Ecto neural progenitor cell (in vitro differentiated cells): ENCODE results near the gene SLC17A2.

Source experiments
- DNase-seq: peaks from one replicate; pipeline ENCODE4 v3.0.0-alpha.2; 2018; ENCODE audit warnings: low spot score

The SLC17A2 gene

DNA sequence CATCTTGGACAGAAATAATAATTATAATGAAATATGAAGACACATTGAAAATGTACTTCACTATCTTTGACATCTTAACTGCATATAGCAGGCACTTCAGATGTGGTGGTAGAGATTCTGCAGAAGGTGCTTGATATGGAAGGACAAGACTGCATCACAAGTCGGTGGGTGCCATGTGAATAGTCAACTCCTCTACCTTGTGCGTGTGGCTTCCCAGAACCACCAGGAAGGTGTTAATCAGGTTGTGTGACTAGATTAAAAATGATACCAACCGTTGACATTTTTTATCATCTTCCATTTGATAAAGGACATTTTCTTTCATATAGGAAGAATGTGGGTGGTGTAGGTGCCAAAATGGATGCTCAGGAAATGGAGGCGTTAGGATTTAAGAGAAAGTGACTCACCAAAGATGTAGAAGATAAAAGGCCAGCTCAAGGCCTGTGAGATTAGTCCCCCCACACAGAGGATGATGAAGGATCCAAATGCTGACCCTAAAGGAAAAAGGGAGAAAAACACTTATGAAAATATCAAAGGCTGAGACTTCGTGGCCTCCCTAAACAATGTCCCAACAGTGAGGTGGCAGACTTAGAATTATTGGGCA, 12.3 kb downstream of the SLC17A2 start:
- no peak for DNase-seq

DNA sequence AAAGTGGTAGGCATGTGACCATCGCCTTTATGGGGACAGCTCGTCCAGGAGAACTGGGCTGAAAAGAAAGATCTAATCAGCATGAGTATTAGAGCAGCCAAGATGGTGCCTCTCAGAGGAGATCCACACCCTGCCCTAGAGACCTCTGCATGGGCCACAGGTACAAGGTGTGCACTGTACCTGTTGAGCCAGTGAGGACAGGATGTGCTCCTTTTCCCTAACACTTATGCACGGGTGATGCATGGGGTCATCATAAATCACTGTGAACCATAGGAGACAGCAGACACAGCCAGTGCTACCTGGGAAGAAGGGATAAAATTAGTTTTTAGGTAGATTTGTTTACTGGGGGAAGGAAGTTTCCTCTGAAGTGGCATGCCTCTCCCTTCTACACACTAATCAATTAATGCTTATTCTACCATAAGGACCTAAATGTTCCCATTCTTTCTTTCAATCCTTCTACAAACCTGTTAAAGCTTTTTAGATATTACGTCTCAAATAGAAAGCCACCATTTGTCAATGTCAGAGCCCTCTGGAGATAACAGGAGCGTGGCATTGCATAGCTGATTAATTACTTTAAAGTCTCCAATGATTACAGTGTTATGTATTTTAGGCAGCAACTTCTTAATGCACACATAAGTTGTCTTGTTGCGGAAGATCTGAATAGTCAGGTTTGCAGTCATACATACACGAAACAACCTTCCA, 13.6 kb downstream of the SLC17A2 start:
- no peak for DNase-seq

DNA sequence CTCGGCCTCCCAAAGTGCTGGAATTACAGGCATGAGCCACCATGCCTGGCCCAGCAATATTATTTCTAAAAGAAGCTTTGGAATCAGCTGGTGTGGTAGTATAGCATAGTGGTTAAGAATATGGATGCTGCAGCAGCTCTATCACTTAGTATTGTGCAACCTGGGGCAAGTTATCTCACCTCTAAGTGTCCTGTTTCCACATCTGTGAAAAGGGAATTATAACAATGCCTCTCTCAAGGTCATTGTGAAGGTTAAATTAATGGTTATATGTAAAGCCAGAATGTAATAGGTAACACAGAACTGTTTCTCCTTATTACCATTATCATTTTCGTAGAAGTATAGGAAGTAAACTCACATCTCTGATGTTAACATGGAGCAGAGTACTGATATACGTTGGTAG, 14.2 kb downstream of the SLC17A2 start:
- DNase-seq: no peak

DNA sequence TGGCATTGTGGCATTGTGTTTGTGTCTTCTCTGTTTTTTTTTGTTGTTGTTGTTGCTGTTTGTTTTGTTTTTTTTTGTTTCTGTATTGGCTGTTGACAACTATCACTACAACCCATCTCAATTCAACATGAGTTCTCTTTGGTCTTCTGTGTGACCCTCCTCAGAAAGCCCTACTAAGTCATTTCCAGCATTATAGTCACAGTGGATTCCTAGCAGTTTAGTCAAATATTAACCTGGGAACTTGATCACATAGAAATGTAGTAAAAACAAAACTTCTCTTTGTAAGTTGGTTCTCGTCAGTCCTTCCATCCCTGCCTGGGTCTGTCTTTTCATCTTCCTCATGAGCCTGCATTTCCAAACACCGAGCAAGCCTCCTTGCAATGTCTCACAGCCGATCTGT, 16.8 kb downstream of the SLC17A2 start:
- DNase-seq: no peak

DNA sequence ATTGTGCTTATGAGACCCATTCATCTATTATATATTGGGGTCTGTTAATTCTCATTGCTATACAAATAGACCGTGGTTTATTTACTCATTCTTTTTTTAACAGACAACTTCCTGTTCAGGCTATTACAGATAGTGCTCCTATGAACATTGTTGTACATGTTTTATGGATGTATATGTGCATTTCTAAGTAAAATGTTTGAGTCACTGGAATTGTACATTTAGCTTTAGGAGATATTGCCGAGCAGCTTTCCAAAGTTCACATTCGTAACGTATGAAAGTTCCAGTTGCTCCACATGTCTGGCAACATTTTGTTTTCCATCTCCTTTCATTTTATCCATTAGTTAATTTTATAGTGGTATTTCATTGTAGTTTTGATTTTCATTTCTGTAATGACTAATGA, 19.1 kb downstream of the SLC17A2 start:
- no peak for DNase-seq

DNA sequence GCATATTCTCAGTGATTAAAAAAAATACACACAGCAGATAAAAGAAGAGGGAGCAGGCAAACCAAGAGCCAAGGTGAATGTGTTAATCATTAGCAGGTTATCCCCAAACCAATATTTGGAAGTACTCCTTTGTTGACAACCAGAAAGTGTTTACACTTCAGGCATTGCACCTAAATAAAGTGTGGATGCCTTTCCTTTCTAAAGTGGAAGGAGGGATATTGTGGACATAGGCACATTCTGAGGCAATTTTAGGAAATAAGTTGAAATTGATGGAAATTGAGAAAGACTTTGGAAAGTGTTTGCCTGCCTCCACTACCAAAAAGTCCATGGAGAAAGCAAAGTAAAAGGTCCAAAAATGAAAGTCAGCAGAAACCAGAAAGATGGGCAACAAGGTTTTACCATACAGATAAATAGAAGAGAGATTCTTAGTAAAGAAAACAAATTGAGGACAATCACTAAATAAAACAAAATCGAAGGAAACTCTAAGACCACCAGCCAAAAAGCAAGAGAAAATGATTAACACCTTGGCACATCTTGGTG, 22.9 kb downstream of the SLC17A2 start:
- DNase-seq: no peak

DNA sequence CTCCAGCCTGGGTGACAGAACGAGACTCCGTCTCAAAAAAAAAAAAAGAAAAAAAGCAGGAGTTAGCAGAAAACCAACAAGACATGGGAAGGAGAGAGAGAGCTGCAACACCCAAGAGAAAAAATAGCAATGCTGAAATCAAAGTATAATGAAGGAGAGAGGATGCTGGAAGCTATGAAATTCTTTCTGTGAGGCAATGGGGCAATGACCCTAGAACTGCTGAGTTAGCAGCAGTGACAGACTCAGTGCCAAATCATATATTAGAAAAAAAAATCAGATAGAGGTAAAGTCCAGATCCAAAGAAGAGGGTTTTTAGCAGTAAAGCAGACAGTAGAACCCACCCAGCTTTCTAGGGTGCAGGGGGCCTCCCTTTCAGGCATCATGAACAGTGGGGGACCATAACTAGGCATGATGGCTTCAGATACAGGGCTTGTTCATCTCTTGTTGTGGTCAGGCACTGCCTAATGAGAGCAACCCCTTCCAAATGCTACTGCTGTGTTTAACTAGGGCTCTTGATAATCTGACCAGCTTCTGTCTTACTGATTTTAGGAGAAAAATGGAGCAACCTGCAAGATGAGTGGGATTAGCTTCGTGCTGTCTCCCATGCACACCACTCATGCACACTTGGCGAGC, 26.9 kb downstream of the SLC17A2 start:
- DNase-seq: no peak

DNA sequence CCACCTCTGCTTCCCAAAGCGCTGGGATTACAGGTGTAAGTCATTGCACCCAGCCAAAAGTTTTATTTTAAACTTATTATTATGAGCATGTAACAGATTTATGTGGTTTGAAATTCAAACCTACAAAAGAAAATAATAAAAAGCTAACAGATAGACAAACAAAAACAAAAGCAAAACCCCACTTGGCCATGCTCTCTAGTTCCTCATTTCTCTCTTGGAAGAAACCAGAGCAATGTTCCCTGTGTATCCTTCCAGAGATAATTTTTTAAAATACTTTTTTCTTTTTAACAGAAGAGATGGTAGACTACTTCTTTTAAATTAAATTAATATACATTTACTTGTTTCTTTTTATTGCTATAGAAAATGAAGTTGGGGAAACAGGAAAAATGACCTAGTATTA, 28.4 kb downstream of the SLC17A2 start:
- no peak for DNase-seq

DNA sequence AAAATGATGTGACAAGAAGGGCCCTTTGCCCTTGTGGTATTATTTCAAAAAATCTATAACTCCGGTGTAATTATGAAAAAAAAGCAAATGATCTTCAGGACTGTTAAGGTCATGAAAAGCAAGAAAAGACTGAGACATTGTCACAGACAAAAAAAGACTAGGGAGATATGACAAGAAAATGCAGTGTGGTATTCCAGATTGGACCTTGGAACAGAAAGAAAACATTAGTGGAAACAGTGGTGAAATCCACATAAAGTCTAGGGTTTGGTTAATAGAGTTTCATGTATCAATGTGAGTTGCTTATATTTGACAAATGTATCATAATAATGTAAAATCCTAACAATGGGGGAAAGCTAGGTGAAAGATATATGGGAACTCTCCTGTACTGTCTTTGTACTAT, 29.6 kb downstream of the SLC17A2 start:
- DNase-seq: no peak

DNA sequence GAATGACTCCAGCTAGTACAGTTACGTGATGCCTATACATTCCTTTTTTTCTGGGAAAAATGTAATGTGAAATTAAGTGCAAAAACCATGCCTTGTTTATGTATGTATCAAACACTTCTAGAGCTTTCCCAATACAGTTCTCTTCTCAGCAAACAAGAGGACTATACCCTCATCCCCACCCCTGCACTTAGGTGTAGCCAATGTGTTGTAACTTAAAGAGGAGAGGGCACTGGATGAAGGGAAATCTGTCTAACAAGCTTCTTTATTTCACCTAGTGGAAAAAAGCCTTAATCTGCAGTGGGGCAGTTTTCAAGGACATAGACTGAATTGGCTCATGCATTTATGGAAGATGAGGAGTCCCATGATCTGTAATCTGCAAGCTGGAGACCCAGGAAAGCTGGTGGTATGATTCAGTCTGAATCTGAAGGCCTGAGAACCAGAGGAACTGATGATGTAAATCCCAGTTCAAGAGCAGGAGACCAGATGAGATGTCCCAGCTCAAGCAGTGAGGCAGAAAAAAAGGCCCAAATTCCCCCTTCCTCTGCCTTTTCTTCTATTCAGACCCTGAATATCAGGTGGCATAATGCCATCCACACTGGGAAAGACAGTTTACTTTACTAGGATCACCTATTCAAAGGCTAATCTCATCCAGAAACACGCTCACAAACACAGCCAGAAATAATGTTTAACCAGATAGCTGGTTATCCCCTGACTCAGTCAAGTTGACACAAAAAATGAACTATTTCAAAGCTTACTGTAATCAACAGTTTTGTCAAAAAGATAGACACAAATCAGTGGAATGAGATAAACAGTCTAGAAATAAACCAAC, 30.7 kb downstream of the SLC17A2 start:
- no peak for DNase-seq

DNA sequence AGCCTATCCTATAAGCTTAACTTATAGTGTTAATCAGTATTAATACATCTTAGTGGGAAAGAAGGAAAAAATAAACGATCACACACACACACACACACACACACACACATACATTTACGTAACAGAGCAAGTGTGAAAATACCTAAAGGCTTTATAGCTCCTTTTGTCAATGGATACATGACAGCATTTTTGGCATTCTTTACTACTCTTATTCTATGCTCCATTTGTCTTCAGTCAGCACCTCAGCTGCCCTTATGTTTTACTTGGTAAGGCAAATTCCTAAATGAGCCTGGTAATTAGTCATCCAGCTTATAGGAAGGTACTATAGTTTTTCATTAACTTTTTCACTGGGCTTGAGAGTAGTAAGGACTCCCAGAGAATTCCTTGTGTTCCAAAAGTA, 31.4 kb downstream of the SLC17A2 start:
- DNase-seq: no peak

DNA sequence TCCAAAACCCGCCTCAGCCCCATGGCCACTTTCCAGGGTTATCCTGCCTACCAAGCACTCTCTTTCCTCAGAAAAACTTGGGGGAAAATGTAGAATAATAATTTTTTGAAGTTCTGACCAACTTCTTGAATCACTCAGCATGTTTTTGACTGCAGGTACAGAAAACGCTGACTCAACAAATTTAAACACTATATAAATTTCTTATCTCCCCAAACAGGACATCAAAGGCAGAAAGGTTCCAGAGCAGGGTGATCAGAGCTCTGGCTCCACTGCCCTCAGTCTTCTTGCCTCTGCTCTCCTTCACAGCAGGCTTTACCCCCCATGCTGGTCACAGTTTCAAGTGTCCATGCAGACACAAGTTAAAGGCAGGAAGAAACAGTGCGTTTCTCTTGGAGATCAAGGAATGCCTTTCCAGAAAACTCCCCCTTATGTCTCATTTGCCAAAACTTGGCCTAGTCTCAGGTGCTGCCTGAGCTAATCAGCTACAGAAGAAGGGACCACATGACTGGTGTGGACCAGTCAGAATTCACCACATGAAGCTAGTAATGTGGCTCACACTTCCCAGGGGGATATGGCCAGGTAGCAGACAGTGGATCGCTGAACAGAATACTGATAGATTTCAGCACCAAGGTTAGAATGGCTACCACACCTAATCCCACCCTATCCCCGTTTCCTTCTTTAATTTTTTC, 32.1 kb downstream of the SLC17A2 start:
- DNase-seq: no peak

DNA sequence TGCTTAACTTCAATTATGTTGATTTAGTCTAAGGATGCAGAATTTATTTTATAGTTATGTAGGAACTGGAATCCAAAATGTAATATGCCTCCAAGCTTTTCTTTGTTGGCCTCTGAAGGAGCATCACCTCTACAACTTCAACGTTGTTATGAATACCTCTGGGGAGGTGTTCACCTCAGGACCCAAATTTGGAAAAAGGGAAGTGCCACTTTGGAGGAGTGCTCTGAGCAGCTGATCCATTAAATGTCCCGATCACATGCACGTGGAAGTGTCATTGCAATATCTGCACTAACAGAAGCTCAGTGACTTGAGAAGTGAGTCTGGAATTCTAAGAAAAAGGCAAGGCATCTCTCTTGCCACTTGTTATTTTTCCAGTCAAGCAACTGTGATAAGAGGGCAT, 34.2 kb downstream of the SLC17A2 start:
- DNase-seq: no peak

DNA sequence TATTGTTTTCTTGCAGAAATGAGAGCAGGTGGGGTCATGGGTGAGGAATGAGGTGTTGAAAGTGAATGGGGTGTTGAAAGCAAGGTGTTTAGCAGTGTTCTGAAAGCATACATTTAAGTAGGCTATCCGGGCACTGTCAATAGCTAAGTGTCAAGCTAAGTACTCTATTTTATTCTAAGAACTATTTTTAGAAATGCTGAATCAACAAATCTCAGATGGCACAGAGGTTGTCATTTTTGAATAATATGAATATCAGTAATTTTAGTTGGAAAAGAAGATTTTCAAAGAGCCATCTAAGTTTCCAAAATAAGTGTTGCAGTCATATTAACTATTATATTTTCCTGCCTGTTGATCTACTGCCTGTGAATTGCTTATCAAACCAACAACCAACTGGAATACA, 34.7 kb downstream of the SLC17A2 start:
- DNase-seq: no peak

DNA sequence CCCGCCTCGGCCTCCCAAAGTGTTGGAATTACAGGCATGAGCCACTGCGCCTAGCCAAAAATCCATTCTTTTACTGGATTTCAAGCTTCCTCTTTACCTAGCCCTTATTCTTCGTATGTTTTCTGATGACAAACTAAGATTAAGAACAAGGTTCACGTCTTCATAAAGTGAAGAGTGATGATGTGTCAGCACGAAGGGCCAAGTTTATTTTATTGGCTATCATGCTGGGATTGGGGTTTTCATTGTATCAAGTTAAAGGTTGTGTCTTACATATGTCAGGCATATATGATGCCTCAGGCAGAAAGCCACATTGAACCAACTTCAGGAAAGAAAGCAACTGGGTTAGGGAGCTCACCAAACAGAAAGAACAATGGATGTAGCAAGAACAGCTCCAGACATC, 36.7 kb downstream of the SLC17A2 start:
- DNase-seq: no peak

DNA sequence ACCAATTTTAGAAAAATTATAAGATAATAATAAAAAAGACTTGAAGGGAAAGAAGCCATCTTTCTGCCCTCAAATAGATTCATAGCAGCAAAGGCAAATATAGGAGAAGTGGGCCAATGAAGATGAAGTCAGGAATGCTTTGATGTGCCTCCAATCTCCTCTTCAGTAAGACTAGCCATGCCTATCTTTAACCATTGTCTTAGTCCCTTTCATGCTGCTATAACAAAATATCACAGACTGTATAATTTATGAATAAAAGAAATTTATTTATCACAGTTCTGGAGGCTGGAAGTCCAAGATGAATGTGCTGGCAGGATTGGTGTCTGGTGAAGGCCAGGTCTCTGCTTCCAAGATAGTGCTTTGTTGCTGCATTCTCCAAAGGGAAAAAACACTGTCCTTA, 37.6 kb downstream of the SLC17A2 start:
- DNase-seq: no peak

DNA sequence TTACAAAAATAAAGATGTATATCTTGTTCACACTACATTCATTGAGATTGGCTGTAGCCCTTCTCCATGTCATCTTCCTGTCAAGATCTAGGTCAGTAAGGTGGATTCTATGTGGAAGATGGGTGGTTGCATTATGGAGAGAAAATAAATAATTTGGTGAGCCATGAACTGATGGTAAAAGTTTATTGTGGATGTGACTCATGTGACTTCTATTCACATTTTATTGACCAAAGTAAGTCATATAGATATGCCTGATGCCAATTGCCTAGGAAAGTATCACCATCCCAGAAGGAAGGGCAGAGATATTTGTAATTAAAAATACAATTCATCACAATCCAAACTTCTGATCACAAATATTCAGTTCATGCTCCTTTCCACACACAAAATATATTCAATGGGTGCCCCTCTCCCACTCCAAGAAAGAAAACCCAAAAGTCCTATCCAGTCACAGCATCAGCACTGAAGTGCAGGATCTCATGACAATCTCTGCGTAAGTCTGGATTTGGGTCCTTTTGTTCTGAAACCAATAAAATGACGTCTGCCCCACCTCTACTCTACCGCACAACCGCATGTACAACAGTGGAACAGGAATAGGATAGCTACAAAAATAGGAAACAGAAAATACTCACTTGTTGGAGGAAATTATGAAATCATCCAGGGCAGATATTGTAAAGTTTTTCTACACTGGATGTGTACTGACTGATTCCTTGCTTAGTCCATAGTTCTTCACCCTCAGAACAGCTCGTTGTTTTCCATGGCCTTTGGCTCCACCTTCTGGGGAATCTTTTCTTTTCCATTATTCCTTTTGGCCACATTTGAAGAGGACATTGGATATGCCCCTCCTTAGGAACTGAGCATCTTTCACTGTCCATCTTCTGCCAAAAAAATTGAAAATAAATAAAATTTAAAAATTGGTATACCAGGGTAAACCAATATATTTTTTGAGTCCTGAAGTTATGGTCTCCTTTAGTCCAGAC, 40.3 kb downstream of the SLC17A2 start:
- no peak for DNase-seq

DNA sequence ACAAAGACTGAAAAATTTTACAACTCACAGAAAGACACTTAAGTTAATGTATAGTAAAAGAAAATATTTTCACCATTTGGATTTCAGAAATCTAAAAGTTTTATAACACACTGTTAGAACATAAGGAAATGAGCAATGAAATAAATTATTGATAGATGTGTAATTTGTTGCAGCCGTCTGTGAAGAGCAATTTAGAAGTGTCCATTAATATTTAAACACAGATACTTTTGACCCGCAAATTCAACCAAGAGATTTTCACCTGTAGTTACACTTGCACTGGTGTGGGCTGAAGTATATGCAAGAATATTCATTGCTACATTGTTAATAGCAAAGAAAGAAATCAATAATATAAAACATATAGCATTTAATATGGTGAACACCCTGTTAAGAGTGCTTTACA, 41.9 kb downstream of the SLC17A2 start:
- no peak for DNase-seq

DNA sequence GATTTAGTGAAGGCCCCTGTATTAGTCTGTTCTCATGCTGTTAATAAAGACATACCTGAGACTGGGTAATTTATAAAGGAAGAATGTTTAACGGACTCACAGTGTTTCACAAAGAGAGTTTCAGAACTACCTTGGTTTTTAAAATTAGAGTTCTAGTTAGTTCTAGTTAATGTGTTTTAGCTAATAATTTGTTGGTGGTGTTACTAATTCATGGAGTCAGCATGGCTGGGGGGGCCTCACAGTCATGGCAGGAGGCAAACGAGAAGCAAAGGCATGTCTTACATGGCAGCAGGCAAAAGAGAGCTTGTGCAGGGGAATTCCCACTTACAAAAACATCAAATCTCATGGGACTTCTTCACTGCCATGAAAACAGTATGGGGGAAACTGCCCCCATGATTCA, 44.4 kb downstream of the SLC17A2 start:
- DNase-seq: no peak

DNA sequence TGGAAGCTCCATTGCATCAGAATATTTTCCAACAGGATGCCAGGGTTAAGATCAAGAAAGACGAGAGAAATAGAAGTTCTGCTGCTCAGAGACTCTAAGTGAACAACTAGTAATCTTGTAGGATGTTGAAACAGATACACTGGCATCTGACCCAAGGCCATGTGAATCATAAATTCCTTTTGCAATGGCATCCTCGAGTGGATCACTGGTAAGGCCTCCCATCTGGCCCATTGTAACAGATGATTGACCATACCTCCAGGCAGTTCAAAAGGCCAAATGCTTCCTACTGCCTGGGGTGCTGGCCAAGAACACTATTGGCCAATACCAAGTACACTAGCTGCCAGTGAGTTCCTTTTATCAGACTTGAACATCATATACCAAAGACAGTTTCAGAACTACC, 46.5 kb downstream of the SLC17A2 start:
- DNase-seq: no peak

DNA sequence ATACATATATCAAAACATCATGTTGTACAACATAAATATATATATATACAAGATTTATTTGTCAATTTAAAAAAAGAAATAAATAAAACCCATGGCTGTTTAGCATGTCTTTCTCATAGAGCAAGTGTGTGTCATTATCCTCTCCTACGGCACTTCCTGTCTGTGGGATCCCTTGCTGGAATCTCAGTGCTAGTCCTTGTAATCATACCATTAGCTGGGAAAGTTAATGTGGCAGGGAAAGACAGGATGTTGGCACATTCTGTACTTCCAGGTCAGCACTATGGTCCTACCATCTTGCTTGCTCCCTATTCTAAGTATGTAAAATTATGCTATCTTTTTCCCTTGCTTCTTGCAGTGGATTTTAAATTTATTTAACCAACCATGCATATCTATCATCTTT, 47.0 kb downstream of the SLC17A2 start:
- no peak for DNase-seq
